HS-27A (cell line): ENCODE measurements around the gene SORCS2.

Experiments
- DNase-seq: peaks from one replicate; pipeline ENCODE4 v3.0.0-alpha.2; 2012; ENCODE audit warnings: low read depth, missing footprints

SORCS2 gene

DNA sequence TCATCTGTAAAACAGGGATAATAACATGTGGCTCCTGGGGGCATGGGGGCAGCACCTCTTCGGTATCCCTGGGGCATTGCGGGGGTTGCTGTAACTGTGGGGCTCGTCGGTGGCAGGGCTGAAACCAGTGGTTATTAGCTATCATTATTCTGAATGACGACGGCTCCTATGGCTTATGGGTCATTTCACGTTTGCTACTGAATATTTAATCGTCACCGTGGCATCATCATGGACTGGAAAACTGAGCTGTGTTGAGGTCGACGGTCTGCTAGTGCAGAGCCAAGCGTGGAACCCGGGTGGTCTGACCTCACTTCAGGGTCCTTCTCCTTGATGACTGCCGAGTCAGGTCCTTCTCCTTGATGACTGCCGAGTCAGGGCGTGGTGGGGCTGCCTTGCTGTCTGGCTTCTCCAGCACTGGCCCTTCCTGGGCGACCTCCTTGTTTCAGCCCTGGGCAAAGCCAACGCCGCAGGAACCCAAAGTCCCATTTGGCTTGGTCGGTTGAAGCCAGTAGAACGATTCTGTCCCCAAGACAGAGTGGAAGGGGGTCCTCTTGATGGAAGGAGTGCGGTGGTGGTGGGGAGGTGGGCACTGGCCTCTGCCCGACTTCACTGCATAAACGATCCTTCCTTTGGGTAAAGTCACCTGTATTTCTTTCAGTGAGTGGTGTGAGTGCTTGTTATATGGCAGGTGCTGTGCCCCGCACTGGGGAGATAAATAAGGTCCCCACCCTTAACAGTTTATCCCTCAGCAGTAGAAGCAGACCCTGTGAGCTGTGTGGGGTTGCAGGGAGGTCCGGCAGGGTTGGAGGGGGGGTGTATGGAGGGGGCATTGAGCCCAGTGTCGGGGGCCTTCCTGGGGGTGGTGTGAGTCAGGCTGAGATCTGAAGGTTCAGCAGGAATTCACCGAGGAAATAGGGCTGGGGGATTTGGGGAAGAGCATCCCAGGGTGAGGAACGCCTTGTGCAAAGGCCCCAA, 201.6 kb downstream of the SORCS2 start:
- no peak for DNase-seq

DNA sequence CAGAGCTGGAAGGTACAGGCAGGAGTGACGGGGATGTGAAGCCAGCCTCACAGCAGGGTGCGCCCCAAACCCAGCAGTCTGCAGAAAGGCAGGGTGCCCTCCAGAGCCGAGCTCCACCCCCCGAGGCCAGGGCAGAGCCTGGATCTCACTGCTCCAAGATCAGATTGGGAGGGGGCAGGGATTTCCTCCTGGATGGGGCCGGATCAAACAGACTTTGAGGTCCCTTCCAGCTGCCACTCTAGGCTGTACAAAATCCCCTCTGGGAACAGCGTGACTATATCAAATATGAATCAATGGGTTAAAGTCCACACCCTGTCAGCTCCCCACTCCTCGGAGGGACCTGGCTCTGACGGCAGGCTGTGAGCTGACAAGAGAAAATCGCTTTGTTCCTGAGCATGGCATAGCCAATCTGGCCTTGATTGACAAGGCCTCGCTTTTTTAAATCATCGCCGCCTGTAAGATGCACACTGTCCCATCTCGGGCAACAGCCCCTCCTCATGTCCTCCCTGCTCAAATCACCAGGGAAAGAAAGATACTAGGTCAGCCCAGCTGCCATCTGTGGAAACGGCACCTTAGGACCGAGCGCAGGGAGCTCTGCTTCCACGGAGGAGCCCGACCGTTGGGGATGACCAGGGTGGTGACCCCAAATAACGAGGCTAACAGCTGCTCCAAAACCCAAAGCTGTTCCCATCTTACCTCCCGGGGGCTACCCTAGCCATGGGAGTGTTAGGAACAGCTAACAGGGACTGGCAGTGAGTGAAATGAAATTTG, 202.5 kb downstream of the SORCS2 start:
- DNase-seq, result no peak

DNA sequence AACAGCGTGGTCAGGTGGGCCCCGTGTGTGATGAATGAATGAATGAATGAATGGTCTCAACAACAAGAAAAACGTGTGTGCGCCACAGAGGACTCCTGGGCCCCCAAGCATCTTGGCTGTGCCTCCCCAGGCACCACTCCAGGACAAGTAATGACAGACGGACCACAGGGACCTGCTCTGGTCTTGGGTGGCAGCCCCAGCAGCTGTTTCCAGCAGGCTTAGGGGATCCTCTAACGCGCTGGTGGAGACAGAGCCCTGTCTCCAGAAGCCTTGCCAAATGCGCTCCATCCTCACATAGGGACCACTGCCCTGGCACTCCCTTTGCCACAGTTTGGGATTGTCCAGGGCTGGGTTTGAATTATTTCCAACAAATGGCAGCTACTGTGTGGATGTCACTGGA, 203.3 kb downstream of the SORCS2 start:
- no peak for DNase-seq

DNA sequence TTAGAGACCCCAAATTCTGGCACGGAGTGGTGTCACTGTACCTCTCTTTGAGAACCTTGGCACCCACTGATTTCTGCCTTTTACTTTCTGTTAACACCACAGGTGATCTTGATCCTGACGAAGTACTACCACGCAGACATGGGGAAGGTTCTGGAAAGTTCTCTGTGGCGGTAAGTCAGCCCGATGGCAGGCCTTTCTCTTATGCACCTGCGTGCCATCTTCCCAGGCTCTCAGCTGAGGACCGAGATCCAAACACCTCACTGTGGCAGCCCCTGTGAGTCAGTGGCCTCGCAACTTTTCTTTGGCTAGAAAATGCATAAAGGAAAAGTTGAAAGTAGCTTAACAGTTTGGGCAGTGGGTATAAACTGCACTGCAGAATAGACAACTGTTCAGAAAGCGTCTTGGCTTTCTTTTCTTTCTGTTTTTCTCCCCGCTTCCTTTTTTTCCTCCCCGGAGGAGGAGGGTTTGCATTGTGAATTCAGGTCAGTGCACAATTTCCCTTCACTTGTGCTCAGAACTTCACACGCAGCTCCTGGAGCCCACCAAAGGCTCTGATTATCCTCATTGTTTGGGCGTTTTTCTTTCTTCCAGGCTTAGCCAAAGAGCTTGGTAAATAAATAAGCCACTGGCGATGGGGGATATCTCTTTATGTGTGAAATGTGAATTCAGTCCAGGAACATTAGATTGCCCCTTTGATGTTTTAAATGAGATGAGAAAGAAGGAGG, 204.0 kb downstream of the SORCS2 start:
- no peak for DNase-seq

DNA sequence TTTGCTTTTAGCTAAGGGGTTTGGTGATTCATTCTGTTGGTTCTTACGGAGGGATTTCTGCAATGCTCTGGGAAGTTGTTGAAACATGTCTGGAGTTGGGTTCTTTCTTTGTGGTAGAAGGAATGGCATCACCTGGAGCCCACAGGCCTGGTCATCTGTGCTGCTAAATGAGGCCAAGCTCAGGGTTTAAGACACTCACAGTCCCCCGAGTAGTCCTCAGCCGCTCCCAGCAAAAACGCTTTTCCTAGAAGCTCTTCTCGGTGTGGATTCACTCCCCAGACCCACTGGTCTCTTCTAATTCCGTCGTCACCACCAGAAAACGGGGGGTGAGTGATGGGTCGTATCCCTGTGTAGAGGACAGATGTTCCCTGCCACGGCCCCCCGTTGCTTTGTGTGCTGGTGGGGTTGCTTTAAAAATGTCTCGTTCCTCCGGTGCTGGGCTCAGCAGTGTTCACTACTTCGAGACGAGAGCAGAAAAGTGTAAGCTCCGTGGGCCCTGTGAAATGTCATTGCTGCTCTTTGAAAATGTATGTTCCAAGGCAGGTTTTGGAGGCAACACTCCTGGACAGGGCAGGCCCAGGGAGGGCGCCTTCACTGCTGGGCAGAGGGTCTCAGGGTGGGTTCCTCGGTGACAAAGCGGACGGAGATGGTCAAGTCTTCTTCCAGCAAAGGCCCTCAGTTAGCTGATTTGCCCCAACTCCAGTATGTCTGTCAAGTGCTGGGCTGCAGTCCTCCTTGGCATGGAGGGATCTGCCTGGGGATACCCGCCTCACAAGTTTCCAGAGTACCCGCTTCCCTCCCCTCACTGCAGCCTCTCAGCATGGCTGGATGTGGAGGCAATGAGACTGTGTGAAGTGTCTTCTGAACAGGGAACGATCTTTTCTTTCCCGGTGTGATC, 205.1 kb downstream of the SORCS2 start:
- DNase-seq, result no peak

DNA sequence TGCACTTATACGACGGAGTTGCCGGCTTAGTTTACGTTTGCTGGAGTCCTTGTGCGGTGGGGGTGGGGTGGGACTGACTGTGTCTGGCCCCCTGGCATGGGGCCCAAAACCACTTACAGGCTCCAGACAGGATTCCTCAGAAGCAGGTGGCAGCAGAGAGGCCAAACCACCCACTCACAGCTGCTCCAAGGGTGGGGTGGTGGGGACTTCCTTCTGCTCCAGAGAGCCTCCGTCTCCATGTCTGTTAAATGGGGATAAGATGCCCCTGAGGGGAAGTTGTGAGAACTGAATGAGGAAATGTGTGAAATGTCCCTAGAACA, 205.7 kb downstream of the SORCS2 start:
- DNase-seq, result no peak

DNA sequence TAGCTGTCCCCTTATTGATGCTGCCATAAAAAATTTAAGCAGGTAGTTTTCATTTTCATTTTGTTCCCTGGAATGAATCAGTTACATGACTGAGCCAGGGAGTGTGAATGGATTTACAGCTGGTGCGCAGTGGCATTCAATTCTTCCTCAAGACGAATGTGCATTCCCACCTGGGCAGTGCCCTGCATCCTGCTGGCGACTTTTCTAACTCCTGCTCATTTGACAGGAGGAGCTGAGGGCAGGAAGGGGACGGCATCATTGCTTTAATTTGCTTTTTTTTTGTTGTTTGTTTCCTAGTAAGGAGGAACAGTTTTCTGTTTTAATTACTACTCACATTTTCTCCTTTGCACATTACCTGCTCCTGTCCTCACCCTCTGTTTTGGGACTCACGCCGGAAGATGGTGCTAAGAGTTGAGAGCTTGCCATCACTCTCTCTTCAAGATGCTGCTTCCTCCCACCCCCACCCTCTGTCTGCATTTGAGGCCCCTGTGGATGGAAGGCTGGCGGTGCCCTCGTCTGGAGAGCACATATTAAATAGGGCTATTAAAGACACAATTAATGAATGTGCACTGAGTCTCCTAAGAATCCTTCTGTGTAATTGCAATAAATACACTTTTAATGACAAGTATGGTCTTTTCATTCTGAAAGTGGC, 206.6 kb downstream of the SORCS2 start:
- no peak for DNase-seq

DNA sequence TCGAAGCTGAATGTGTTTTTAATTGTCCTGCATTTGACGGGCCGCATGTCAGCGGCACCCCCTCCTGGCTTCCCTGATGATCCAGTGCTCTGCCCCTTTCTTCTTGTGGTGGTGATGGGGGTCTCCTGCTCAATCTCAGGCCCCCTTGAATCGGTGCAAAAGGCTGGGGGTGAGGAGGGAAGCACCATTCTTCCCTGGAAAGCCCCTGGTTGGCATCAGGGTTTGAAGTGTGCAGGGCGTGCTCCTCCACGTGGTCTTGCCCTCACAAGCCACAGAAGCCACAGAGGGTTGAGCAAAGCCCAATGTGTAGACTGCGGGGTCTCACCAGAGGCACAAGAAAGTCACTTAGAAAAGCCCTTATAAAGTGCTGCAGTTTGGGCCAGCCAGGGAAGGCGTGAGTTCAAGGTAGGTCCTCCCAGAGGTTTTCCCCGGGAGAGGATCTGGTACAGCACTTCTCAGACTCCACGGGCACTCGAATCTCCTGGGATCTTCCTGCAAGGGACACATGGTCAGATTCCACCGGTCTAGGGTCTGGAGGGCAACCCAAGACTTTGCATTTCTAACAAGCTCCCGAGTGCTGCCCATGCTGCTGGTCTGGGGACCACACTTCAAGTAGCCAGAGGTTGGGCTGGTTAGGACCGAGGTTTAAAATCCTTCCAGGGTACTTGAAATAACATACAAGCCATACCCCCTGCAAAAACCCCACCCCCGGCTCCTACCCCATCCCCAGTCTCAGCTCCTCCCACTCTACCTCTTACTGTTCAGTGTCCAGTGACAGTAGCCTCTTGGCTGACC, 207.3 kb downstream of the SORCS2 start:
- DNase-seq, result no peak

DNA sequence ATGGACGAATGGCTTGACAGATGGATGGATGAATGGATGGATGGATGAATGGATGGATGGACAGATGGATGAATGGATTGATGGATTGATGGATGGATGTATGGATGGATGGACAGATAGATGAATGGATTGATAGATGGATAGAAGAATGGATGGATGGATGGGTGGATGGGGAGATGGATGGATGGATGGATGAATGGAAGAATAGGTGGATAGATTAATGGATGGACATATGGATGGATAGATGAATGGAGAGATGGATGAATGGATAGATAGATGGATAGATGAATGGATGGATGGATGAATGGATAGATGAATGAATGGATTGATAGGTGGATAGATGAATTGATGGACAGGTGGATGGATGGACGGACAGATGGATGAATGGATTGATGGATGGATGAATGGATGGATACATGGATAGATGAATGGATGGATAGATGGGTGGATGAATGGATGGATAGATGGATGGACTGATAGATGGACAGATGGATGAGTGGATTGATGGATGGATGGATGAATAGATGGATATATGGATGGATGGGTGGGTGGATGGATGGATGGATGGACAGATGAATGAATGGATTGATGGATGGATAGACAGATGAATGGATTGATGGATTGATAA, 208.4 kb downstream of the SORCS2 start:
- no peak for DNase-seq

DNA sequence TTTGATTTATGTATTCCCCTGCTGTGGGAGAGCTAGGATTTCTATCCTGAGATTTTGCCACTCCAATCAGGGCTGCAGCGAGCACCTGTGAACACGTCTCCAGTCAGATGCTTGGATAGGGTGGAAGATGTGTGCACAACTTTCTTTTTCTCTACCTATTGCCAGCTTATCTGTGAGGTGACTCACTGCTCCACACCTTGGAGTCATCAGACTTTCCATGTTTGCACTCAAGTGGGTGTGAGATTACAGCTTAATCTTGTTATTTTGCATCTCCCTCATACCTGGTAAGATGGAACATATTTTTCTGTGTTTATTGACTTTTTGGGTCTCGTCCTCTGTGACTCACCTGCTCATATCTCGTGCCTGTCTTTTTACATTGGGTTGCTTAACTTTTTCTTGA, 210.2 kb downstream of the SORCS2 start:
- DNase-seq, result no peak

DNA sequence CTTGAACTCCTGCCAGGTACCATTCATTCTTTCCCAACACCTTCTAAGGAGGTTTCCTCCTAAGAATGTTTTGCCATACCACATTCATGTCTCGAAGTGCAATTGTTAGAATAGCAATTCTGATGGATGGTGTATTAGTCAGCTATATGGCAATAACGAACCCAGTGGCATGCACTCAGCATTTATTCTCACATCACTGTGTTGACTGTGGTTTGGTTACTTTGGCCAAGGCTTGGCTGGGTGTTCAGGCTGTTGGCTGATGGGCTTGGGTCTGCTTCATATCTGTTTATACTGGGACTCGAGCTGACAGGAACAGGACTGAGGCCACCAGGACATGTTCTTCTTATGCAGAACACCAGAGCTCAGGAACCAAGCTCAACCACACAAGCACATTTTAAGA, 210.7 kb downstream of the SORCS2 start:
- no peak for DNase-seq

DNA sequence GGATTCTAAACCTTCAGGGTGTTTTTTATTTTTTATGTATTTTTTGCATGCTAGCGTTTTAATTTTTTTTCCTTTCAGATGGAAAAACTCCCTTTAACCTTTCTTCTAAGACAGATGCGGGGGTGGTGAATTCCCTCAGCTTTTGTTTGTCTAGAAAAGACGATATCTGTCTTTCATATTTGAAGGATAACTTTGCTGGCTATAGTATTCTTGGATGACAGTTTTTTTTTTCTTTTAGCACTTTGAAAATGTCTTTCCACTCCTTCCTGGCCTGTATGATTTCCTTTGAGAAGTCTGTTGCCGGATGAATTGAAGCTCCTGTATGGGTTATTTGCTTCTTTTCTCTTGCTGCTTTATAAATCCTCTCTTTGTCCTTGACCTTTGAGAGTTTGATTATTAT, 215.8 kb downstream of the SORCS2 start:
- DNase-seq, result no peak

DNA sequence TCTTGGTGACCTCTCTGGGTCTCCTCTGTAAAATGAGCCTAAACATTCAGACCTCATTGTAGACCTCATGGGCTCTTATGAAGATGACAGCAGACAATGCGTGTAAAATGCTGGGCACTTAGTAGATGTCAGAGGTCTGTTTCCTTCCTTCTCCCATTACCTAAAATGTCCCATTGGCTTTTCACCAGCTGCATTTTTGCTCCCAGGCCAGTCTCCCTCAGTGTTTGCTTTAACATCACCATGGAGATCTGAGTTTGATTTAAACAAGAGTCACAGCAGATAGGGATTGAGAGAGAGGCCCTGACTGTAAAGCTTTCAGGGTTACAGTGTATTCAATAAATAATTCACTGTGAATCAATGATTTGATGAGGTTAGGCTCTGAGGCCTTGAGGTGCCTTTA, 218.1 kb downstream of the SORCS2 start:
- no peak for DNase-seq

DNA sequence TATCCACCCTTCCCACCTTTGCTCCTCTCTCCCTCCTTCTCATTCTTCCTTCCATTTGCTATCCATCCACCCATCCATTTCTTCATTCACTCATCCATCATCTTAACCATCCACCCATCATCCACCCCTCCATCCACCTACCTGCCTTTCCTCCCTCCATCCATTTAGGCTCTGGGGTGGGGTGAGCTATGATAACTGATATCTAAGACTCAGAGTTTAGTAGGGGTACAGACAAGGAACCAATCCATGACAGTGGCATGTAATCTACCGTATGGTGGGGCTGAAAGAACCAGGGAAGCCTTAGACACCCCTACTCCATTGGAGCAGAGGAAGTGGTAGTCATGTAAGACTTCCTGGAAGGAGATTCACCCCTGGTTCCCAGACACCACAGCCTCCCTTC, 219.2 kb downstream of the SORCS2 start:
- no peak for DNase-seq

DNA sequence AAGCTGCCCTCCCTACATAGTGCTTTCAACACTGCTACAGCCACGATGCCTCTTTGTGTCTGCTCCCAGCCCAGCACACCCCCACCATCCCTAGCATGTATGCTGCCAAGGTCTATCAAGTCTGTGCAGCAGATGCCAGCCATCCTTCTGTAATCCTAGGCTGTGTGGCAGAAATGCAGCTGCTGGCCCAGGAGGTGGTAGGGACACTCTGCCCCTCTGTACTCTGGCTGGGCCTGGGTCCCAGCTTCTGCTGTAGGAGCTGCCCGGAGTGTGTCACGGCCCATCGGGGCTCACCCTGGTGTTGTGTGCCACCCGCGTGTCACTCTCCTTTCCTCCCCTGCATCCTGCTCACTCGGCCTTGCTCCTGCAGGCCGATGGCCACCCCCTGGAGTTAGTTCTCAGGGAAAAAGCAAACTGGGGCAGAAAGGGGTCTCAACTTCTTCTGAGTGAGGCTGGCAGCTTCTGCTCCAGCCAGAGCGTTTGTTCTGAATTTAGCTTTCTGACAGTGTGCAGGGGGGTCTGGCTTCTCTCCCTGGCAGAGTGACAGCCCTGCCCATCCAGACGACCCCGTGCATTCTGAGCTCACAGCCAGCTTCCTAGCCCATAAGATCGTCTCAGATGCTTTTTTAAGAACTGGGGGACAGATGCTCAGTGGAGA, 219.7 kb downstream of the SORCS2 start:
- no peak for DNase-seq

DNA sequence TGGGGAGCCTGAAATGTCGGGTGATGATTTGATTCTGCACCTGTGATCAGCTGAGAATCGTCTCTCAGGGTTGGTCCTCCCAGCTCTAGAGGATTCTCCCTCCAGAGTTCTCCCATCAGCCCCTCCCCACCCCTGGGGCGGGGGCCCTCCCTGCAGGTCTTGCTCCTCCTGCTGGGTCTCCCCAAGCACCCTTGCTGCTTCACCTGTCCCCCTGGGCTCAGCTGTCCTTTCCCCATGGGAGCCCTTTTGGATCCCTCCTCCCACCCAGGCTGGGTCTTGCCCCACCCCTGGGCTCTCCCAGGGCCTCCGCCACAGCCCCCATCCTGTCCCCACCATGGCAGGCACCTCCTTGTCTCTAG, 220.2 kb downstream of the SORCS2 start:
- no peak for DNase-seq

DNA sequence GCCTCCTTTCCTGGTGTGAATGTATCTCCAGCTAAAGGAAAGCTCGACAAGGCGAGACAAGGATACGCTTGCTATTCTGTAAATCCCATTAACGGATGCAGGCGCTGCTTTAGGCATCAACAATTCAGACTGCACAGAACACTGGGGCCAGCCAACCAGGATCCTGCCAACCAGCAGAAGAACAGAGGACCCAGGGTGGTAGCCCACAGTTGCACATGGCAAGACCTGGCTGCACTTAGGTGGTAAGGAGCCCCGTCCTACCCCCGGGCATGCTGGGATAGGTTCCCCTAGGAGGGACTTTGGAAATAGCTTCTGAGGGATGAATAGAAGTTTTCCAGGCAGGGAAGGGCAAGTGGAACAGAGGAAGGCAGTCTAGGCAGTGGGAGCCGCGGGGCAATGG, 221.7 kb downstream of the SORCS2 start:
- no peak for DNase-seq

DNA sequence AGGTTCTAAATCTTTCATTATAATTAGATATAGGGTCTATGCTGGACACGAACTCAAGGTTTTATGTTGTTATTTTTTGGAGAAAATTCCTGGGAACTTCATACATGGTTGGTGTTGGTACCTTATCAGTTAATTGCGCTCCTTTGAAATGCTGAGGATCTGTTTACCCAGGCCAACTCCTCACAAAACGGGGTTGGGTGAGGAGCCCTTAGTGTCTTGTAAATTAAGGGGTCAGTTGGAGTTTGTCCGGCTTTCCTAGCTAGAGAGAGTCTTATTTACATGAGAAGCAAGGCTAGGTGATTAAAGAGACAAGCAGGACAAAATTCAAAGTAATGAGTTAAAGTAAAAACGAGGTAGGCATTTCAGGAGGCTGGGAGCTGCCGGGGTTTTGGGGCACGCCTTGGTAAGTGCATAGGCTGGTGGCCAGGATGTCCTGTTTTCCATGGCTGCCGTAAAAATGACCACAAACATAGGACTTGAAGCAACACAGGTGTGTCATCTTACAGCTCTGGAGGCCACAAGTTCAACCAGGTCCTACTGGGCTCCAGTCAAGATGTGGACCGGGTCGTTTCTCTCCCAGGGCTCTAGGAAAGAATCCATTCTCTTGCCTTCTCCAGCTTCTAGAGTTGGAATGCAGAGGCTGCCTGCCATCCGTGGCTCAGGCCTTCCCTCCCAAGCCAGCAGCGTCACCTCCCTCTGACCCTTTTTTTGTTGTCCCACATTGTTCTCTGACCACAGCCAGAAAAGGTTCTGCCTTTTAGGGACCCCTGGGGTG, 222.6 kb downstream of the SORCS2 start:
- no peak for DNase-seq
